DMS114 treated with DMSO at 0.1 percent for 48 hours (cell line): ENCODE measurements around the gene WIPI1.

Experiments
- DNase-seq: peaks from one replicate; lab custom pipeline; 2025; ENCODE audit not compliant: unreplicated experiment; lab: John Stamatoyannopoulos, UW

WIPI1 gene

GRCh38 chr17:68439656-68440290 is 17.5 kb downstream of the WIPI1 start:
- no peak for DNase-seq

GRCh38 chr17:68437979-68438822 is 19.1 kb downstream of the WIPI1 start:
- no peak for DNase-seq

DNA sequence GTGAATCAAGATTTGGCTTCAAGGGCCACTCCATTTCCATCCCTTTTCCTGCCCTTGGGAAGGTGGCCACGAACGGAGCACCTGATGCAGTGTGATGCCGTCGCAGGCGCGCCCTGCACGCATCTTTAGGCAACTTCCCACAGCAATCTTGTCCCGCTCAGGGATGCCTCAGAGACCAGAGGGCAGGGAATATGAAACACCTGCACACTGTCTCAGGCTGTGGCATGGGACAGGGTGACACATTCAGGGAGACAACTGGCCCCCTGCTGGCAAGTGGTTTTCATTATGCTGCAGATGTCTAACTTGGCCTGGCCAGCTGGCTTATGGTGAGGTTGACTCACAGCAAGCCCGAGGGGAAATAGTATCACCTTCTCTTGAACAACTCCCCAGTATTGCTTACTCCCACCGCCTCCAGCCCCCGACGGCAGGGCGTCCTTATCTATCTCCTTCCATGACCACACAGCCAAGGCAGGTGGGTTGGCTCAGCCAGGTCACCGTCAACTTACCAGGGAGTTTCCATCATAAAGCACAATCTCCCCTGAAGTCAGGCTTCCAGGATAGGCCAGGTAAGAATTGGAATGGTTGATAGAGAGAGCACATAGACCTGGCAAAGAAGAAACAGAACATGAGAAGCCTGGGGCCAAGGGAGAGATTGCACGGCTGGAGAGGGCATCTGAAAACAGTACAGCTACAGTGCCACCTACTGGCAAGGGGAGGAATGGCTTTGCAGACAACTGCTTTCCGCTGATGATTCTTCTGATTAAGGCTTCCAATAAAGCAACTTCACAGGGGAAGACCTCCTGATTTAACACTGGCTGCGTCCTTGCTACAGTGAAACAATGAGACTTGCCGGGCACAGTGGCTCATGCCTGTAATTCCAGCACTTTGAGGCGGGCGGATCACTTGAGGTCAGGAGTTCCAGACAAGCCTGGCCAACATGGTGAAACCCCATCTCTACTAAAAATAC is 21.1 kb downstream of the WIPI1 start:
- peak; percentile 45 for DNase-seq

DNA sequence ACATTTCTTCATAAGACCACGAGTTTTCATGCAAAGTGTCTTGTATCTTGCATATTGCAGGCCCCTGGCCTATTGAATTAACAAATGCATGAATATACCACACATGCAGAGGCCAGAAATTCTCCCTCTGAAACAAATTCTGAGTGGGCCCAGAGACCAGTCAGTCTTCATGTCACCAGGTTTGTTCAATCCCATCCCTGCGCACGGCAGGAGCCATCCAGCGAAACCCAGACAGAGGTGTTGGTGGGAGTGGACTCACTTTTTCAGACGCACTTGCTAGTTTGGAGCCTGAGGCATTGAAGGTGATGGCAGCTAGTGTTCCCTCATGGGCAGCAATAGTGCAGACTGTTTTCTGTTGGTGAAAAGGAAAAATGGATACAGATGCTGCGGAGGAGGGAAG is 21.9 kb downstream of the WIPI1 start:
- DNase-seq = no peak

DNA sequence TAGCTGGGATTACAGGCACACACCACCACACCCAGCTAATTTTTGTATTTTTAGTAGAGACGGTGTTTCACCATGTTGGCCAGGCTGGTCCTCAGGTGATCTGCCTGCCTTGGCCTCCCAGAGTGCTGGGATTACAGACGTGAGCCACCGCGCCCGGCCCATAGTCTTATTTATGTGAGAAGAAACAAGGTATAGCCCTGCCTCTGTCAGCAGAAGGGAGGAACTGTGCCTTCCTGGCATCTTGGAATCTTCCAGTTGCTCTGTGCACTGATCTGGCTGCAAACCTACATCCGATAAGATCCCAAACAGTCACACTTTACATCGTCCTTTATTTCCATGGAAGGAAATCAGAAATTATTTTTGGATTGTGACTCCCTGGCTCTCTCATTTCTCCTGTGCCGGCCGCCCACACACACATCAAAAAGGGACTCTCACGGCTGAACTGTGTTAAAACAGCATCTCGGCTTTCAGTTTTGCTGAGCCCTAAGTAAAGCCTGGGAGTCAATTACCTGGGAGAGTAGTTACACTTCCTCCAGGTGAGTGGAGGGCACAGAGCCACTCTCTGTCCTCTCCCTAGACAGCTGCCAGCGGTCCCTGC is 23.3 kb downstream of the WIPI1 start:
- DNase-seq = no peak

- DNase-seq = no peak
Observed at GRCh38 chr17:68433211-68433610, 24.1 kb downstream of the WIPI1 start.

- no peak for DNase-seq
Observed at GRCh38 chr17:68432086-68432864, 25.0 kb downstream of the WIPI1 start.

DNA sequence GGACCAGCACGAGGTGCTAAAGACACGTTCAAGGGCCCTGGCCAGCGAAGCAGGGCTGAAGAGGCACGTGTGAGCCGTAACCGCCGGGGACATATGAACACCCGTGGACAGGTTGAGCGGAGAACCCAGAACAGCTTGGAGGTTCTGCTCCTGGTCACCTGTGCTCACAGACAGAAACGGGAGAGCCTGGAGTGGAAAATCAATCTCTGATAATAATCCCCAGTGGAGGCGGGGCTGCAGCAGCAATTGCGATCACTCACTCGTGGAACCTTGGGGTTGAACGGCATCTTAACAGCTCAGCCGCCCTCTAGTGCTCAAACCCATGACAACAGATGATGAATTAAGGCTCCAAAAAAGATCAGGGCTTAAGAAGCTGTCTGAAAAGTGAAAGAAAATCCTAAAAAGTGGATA is 25.6 kb downstream of the WIPI1 start:
- peak; percentile 6 for DNase-seq

GRCh38 chr17:68431045-68431608 is 26.2 kb downstream of the WIPI1 start:
- DNase-seq = no peak

- DNase-seq = no peak
Observed at GRCh38 chr17:68429881-68430280, 27.4 kb downstream of the WIPI1 start.

DNA sequence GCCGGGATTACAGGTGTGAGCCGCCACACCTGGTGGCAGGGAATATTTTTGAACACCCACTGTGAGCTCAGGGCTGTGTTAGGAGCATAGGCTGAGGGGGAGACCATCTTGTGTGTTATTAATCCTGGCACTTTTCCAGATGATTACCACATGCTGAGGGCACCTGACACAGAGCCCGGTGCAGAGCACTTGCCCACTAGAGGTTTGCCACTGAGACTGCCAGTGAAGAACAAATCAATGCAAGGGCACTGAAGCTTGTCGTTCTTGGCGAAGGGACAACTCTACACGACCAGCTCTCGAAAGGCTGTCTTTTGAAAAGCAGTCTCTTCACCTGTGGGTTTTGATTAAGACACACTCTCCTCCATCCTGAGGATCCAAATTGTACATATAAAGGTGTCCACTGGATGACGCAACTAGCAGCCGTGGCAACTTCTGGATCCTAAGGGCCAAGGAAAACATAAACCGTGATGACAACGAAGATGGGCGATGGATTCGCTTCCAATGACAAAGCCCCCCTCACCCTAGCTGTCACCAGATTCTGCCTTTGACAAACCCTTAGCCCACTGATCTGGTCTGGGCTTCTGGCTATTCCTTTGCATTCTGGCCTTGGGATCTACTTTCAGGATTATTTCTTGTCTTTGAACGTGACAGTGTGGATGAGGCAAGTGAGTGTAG is 28.7 kb downstream of the WIPI1 start:
- no peak for DNase-seq

- DNase-seq = no peak
Observed at GRCh38 chr17:68427575-68427974, 29.7 kb downstream of the WIPI1 start.

GRCh38 chr17:68425979-68426378 is 31.3 kb downstream of the WIPI1 start:
- DNase-seq = no peak

DNA sequence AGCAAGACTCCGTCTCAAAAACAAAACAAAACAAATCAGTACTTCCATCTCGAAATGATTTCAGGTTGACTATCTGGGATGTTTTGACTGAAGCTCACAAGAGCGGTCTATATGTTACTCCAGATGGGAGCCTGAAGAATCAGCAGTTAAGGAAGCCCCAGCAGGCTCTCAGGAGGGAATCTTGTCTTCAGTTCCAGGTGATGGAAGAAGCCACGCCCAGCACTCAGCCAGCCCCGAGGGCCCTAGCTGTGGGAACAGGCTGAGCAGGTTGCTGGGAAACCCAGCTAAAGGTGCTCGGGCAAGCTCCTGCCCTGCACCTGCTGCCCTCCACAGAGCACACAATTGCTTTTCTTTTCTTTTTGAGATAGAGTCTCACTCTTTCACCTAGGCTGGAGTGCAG is 32.4 kb downstream of the WIPI1 start:
- DNase-seq = no peak

DNA sequence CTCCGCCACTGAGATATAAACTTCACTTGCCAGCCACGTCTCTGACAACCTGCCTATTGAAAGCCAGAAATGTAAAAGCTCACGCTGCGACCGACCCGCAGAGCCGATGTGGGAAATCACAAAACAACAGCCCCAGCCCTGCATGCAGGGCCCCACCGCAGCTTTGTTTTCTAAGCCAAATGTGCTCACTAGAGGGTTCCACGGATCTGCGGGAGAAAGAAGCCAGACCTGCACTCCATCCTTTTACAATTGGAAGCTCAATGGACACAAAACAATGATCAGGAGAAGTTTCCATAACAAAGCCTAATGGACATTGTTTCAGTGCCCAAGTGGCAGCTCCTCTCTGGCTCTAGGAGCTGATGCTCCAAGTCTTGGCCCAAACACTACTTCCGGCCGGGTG is 33.1 kb downstream of the WIPI1 start:
- DNase-seq = no peak

DNA sequence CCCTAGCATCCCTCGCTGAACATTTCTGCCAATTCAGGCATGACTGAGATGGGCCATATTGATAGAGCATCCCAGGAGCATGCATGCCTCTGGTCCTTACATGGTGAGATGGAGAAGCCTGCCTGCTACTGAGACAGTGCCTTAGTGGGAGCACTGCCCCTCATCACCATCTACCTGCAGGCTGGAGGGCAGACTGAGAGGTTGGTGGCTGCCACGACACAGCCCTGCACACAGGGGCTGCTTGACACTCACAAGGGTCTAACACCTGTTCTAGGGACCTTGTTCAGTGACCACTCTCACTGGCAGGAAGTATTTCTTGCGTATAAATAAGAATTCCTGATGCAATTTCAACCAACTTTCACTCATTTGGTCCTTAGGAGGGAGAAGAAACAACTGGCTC is 34.0 kb downstream of the WIPI1 start:
- no peak for DNase-seq

DNA sequence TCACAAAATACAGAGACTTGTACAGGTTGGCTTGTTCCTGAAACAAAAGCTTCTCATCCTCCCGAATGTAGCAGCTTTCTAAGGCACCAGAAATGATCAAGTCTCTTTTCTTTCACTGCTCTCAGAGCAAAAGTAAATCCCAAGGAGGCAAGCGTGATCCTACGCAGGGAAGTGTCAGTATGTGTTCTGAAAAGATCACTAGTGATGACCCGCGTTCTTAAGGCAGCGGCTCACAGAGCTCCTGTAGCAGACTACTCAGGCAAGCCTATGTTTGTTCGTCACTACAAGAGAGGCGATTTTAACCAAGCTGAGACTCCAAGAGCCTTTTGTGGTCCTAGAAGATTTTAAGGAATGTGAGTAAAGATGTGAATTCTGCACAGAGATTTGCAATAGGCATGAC is 34.5 kb downstream of the WIPI1 start:
- DNase-seq = no peak

GRCh38 chr17:68421486-68421885 is 35.8 kb downstream of the WIPI1 start:
- no peak for DNase-seq

- no peak for DNase-seq
Observed at GRCh38 chr17:68420065-68420464, 37.2 kb downstream of the WIPI1 start.
